ENCODE measurements around the gene STX17.

DNA sequence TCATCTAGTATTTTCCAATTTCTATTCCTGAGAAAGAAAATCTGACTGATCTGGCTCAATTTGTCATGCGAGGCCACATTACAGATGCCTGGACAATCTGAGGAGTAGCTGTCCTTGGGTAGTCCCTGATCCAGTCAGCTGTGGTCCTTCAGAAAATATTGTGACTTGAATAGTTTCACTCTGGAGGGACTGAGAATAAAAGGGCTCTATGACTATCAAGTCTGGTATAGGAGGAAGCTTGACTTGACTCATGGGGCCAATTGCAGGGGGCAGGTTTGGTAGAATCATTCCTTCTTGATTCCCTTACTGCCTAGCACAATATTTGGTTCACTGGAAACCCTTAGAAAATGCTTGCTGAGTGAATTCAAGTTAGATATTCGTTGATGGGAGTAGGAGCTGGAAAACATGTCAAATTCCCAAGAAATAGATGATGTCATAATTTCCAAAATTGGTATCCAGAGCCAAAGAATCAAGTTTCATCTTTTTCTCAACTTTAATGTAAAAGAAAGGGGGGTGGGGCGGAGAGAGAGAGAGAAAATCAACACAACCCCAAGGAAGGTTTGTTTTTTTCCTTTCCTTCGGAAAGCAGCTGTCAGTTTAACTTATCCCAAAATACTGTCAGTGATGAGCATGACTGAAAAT, 32.4 kb upstream of the STX17 start:
- TF ChIP-seq CTCF (IDR thresholded peaks at IDR 0.05) (no peak), POLR2A (IDR thresholded peaks at IDR 0.05) (no peak), POLR2AphosphoS5 (IDR thresholded peaks at IDR 0.05) (no peak)

Data from prostate gland (tissue), 2 donors.